H4 (cell line): ENCODE results near the gene G6PC3. TPM values are rescaled to one million over a fixed set of nuclear protein-coding genes. Genes with fewer than 3 reads are reported as not detected.
"Not testable (repeated sequence)": the region's sequence is repeated elsewhere in the genome, so short reads cannot be mapped to it uniquely, and the experiment has no call there.

Experiments
- DNase-seq: peaks from one replicate; pipeline ENCODE4 v3.0.0-alpha.2; 2015; ENCODE audit warnings: low spot score
- total RNA-seq: library from RNA; depleted of rRNA; stranded (reverse); fragments of >200 nt; shearing (Covaris generic); gene quantifications from 2 replicates; pipeline ENCODE4 v1.2.3, GENCODE V29; 2014

G6PC3 gene
- total RNA-seq, 1 experiment from 2014 or later = 71.2 TPM

DNA sequence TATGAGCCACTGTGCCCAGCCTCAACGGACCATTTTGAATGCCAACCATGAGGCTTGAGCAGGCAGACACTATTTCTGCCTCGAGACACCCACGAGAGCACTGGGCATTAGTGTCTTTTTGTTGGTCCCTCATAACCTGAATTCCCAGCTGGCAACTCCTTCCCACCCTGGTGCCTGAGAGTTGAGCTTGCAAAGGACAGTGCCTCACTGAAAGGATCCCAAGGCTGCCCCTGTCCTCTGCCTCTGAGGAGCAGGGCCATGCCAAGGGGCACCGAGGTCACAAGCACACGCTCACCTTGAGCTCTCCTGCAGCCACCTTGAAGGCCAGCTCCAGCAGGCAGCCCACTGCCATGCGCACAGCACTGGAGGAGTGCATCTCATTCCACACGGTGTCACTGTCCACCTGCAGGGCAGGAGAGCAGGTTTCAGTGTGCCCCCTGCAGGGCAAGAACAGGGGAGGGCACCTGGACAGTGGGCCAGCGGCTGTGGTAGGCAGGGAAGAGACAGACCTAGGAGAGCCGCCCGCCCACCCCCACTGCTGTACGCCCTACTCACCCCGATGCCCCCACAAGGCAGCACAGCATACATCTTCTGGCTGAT lies 12.8 kb downstream of the G6PC3 start:
- no peak for DNase-seq

DNA sequence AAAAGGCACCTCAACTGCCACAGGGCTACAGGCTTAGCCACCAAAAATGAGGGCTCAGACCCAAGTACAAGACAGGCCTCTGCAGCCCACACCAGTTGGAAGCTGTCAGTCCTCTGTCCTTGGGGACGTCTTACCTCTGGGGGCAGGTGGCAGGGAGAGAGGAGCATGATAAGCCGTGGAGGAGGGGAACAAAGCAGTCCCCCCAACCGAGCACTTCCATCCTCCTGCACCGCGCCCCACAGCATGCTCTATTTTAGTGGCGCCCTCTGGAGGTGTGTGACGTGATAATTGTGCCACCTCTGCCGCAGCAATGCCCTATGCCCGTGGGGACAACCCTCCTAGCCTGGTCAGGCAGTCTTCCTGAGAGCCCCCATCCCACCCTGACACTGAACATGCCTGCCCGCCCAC lies 13.6 kb downstream of the G6PC3 start:
- no peak for DNase-seq

DNA sequence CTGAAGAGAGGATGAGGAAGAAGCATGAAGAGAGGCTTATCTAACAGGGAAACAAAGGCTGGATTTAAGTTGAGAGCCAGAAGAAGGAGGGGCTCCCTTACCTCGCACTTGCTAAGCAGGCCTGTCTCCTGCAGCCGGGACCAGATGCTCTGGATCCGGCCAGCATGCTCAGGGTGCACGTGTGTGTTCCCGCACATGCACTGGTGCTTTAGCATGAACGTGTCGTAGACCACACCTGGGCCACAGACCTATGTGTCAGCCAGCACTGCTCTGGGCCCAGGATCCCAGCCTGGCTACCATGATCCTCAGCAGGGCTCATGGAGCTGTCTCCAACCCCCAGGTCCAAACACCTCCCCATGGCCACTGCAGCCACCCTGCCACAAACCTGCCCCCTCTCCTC lies 14.4 kb downstream of the G6PC3 start:
- DNase-seq = no peak

DNA sequence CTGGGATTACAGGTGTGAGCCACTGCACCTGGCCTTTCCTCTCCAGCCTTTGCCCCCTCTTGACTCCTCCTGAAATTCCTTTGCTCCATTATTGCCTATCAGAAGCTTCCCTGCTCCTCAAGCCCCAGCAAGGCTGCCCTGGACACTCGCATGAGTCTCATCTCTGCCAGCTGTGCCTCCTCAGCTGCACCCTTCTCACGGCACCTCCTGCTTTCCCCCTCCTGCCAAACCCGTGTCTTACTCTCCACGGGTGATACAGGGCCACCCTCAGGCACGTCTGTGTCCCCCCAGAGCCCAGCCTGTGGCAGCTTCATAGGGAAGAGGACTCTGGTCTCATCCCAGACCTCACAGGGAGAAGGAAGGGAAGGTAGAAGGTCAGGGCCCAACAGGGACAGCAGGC lies 15.4 kb downstream of the G6PC3 start:
- no peak for DNase-seq

DNA sequence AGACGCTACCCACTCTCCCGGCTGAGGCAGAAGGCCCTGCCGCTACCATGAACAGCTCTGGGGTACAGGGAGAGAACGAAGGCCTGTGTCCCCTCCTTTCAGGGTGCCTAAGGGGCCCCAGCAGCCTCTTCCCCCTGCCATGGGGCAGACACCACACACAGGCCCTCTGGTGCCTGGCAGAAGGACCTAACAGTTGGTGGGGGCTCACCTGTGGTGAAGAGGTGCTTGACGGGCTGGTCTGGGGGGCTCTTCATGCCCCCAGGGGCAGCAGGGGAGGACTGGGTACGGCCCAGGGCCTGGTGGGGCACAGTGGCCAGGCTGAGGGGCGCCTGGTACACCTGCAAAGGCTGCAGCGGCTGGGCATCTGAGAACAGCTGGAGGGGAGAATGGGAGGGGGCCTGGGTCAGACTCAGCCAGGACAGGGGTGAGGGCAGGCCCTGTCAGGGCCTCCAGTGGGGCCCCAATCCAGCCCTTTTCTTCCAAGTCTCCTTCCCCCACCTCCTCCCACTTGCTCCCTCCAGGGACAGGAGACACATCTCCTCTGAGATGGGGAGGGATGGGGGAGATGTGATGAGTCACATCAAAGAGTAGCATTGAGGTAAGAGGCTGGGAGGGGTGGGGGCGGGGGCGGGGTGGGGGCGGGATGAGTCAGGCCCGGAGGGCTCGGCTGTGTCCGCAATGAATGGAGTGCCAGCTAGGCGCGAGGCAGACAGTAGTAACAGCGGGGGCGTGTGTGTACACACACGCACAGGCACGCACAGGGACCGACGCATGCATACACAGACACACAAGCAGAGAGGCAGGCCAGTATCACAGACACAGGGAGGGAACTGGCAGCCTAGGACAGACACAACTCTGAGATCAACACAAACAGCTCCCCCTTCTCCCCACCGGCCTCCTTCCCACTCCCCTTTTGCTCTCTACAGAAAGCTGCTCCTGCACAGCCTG lies 16.1 kb downstream of the G6PC3 start:
- DNase-seq = peak; percentile 85

DNA sequence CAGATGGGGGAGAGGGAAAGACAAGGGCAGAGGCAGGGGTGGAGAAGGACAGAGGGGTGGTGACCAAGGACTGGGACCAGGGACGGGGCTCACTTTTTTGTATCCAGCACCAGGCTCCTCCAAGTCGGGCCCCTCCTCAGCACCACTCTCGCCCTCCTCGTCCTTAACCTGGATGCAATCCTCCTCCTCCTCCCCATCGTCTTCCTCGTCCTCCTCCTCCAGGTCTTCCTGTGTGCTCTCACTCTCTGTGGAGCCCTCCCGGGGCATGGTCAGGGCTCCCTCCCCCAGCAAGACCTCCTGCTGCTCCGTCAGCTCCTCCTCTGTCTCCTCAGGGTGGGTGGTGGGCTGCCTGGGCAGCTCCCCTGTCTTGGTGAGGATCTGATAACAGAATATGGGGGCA lies 16.8 kb downstream of the G6PC3 start:
- no peak for DNase-seq

DNA sequence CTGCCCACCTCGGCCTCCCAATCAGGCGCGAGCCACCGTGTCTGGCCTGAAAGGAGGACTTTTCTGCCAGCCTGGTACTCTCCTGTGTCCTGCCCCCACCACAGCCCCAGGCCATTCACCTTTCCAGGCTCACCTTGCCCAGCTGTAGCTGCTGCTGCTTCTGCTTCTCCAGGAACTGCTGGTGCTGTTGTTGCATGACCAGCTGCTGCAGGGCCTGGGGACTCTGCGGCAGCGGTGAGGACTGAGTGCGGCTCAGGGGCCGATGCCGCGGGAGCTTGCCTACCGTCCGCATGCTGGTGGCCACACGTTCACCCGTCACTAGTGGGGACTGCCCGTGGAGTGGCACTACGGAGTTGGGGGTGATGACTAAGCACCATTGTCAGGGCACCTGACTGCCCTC lies 17.7 kb downstream of the G6PC3 start:
- DNase-seq = no peak

DNA sequence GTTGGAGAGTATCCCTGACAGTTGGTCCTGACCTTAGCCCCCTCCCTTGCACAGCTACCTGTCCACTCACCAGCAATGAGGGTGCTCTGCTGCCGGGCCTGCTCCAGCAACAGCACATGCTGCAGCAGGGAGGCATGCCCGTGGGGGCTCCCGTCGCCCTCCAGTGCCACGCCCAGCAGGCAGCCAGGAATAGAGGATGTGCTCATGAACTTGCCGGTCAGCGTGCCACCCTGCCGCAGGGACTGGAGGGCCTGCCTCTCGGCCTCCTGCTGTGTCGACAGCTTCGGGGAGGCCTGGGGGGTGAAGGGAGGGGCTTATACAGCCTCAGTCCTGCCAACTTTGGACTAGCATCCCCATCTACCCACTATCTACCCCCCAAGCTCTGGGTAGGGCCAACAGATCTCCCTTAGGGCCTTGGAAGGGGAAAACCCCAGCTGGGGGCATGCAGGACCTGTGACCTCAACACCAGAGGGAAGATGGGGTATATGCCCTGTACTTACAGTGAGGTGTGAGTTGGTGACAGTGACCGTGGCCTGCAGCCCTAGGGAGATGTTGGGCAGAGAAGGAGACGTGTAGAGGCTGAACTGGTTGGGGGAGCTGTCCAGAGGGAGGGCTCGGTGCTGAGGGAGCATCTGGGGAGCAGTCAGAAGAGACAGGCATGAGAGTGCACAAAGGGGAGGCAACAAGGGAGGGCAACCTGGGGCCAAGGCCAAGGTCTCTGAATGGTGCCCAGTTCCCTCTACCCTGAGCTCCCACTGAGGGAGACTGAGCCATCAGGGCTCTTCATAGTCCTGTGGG lies 20.9 kb downstream of the G6PC3 start:
- DNase-seq = no peak

DNA sequence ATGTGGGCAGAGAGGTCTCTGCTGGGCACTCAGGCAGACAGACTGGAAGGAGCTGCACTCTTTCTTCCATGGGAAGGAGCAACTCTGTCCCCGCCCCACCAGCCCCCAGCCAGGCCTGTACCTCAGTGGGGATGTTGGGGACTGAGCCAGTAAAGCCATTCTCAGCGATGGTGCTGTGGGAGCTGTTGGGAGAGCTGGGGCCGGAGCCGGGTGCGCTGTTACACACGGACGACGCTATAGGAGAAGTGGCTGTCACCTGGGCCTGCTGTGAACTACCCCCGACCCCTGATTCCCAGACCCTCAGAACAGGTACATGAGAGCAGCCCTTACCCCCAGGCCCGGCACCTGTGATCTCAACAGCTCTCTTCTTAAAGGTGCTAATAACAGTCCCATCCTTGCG lies 21.5 kb downstream of the G6PC3 start:
- DNase-seq = no peak

DNA sequence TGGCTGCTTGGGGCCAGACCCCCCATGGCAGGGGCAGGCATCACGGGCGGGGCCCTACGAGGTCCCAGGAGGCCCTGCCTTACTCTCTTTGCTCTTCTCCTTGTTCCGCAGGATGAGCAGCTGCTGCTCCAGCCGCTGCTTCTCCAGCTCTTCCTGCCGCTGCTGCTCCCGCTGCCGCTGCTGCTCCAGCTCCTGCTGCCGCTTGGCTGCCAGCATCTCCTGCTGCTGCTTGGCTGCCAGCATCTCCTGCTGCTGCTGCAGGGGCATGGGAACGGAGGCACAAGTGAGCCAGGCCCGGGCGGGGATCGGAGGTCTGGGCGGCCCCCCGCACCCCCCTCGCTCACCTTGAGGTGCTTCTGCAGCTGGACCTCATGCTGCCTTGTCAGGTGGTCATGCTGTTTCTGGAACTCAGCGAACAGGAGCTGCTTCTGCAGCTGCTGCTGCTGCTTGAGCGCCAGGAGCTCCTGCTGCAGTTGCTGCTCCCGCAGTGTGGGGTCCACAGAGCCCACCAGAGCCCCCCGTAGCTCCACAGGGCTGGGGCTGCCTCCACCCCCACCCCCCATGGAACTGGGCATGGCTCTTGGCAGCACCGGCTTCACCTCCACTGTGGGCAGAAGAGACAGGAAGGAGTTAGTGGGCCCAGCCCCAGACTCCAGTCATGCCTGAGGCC lies 22.8 kb downstream of the G6PC3 start:
- DNase-seq = no peak

DNA sequence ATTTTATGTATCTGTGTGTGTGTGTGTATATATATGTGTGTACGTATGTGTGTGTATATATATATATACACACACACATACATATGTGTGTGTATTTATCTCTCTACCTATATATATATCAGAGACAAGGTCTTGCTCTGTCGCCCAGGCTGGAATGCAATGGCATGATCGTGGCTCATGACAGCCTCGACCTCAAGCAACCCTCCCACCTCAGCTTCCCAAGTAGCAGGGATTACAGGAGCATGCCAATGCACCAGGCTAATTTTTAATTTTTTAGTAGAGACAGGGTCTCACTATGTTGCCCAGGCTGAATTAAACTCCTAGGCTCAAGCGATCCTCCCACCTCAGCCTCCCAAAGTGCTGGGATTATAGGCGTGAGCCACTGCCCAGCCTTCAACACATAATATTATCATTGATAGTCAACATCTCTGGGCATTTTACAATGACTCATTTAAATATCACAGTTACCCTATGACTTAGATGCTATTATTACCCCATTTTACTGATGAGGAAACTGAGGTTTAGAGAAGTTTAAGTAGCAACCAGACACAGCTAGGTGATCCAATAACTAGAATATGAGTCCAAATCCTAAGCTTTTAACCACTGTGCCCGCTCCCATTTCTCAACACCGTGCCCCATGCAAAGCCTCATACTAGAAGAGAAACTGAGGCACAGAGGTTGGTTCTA lies 24.3 kb downstream of the G6PC3 start:
- no peak for DNase-seq

DNA sequence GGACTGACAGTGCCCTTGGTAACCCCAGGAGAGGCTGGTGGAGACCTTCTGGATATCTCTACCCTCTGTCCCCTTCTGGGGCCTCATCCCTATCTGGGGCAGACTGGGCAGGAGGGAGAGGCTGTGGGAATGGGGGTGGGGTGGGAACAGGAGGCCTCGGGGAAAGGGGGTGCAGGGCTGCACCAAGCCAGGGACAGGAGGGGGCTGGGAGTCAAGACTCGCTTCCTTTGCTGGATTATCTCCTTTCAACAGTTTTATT lies 24.8 kb downstream of the G6PC3 start:
- no peak for DNase-seq

DNA sequence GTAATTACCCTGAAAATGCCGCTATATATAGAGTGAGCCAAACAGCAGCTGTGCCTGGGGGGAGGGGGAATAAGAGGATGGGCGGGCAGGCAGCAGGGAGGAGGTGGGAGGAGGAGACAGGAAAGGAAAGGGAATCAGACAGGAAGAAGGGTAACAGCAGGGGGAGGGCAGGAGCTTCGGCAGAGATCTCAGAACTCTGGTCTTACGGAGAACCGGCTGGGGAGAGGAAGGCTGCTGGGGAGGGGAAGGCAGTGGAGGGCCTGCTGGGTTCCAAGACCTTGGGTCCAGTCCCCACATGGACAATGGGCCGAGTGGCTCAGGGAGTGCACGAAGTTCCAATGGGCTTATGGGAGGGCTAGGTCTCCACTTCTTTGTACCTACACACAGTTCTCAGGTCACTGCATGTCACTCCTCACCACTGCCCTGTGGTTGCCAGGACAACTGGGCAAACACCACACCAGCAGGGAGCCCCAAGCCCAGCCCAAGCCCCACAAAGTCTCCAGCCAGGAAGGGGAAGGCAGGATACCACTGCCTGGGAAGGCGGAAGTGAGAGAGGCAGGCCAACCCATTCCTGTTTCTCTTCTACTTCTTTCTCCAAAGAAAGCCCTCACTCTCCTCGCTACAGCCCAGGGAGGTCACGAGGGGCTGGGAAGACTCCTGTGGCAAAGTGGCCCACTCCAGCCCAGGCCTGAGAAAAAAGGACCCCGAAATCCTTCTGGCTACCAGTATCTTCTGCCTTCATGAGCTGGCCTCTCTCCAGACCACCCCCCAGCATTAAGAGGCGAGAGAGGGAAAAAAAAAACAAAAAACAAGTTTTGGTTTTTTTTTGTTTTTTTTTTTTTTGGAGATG lies 25.3 kb downstream of the G6PC3 start:
- DNase-seq = peak; percentile 96

DNA sequence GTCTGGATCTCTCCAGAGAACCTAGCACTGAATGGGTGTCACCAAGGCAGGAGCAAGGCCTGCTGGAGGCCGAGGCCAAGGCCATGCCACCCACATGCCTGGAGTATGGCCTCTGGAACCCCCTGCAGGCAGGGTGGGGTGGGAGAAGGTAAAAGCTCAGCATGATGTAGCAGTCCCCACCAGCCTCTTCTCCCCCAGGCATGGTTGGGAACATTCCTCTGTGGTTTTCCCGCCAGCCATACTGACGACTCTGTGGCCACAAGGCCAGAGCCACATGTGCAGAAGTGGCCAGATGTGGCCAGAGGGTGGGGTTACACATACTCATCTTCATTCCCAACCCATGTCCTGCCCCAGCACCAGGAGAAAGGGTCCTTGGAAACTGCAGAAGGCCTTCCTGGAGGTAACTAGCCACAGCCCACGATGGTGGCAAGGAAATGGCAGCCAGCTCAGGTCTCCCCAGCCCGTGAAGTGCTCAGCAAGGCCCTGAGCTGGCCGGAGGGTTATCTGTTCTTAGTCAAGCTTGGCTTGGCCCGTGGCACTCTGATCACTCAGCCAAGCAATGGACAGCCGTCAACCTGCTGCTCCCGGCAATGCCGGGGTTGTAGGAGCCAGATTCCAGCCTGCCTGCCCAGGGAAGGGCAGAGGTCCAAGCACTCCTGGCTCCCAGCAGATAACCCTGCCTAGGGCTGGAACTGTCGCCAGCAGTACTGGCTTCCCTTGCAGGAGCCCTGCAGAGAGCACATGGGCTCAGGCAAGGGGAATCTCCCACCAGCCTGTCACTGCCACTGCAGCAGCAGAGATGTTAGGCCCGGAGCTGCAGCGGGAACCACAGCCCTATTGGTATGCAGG lies 26.8 kb downstream of the G6PC3 start:
- DNase-seq = peak; percentile 68

DNA sequence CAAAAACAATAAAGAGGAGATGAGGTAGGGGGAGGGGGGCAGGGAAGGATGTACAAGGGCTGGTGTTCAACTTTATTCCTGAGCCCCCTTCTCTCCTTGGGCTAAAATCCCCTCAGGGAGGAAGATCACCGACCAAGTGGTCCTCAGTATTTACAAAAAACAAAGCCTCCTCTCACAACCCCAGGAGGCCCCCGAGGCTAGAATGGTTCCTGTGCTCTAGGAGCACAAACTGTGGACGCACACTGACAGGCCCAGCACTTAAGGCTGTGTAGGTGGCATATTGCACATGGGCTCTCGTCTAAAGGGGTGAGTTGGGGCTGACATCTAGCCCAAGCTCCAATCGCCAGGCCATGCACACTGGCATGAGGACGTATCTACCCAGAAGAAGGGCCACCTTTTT lies 31.3 kb downstream of the G6PC3 start:
- not testable (repeated sequence) for DNase-seq

DNA sequence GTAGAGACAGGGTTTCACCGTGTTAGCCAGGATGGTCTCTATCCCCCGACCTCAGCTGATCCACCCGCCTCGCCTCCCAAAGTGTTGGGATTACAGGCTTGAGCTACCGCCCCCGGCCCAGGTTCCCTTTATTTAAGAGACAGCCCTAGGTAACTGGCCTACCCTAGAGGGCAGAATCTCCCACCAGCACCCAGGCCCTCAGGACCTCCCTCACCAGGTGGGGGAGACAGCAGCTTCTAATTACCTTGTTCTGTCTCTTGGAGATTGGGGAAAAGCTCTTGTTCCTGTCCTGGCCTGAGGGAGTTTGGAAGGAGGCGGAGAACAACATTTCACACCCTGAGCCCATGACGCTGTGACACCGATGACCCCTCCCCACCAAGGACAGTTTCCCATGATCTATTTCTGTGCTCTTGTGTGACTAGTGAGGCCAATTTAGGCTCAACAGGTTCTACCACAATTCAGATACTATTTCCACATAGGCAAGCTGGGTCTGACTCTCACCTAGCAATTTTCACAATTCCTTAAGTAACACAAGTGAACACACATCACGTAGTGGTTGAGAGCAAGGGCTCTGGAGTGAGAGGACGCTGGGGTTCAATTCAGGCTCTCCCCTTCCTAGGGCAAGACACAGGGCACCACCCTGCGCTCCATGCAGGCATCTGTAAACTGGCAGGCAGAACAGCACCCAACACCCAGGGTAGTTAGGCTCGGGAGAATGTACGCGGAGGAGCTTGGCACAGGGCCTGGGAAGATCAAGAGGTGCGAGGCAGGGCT lies 32.5 kb downstream of the G6PC3 start:
- DNase-seq = no peak

DNA sequence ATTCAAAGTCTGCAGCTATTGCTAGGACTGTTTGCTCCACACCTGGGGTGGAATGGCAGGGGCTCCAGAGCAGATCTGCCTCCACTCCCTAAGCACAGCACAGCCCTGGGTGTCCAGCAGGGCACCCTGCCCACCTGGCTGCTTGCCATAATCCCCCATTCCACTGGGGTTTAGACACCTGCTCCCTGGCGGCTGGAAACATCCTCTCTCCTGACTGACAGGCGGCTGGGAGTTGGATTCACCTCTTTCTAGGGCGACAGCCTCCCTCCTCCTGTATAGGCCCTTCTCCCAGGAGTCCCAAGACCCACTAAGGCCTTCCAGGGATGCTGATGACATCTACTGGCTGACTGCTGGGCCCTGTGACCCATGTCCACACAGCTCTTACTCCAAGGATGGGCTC lies 34.9 kb downstream of the G6PC3 start:
- no peak for DNase-seq

DNA sequence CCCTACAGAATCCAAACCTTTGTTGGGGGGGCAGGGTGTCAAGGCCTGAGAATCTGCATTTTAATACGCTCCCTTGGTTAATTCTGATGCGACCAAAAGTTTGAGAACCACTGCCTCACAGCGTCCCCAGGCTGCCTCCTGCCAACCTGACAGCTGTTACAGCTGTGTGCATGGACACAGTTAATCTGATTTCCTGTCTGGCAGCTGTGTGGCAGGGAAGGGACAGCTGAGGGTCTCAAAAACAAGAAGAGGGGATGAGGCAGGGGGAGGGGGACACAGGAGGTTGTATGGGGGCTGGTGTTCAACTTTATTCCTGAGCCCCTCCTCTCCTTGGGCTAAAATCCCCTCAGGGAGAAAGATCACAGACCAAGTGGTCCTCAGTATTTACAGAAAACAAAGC lies 35.4 kb downstream of the G6PC3 start:
- no peak for DNase-seq

DNA sequence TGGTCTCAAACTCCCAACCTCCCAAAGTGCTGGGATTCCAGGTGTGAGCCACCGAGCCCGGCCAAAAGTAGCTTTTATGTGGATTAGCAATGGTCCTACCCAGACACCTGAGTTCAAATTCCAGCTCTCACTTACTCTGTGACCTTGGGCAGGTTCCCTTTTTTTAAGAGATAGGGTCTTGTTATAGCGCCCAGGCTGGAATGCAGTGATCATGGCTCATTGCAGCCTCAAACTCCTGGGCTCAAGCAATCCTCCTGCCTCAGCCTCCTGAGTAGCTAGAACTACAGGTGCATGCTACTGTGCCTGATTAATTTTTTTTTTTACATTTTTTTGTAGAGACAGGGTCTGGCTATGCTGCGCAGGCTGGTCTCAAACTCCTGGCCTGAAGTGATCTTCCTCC lies 36.3 kb downstream of the G6PC3 start:
- no peak for DNase-seq
